HG02571 (cell line): ENCODE data around the gene WNT9A.

Source experiments
- ATAC-seq: cut with Tn5 transposase; IDR thresholded peaks from one replicate; pipeline ENCODE4 v1.9.1; 2021; ENCODE audit warnings: mild to moderate bottlenecking, moderate library complexity; ENCODE audit not compliant: unreplicated experiment

Gene WNT9A

GRCh38 chr1:227924833-227925574, 22.7 kb downstream of the WNT9A start:
- ATAC-seq: no peak

GRCh38 chr1:227924168-227924832, 23.4 kb downstream of the WNT9A start:
- no peak for ATAC-seq

GRCh38 chr1:227923353-227924167, 24.2 kb downstream of the WNT9A start:
- ATAC-seq: no peak

- ATAC-seq: no peak
These were observed 25.0 kb downstream of the WNT9A start for GRCh38 chr1:227922501-227923352.

- no peak for ATAC-seq
These were observed 26.1 kb downstream of the WNT9A start for GRCh38 chr1:227921461-227922185.

GRCh38 chr1:227920896-227921295, 26.8 kb downstream of the WNT9A start:
- ATAC-seq: no peak

- no peak for ATAC-seq
These were observed 27.3 kb downstream of the WNT9A start for GRCh38 chr1:227920426-227920825.

GRCh38 chr1:227919906-227920305, 27.8 kb downstream of the WNT9A start:
- ATAC-seq: no peak

- ATAC-seq: no peak
These were observed 29.0 kb downstream of the WNT9A start for GRCh38 chr1:227918736-227919135.

GRCh38 chr1:227918083-227918700, 29.5 kb downstream of the WNT9A start:
- no peak for ATAC-seq

- no peak for ATAC-seq
These were observed 30.4 kb downstream of the WNT9A start for GRCh38 chr1:227917081-227917950.

GRCh38 chr1:227916655-227917054, 31.1 kb downstream of the WNT9A start:
- ATAC-seq: no peak

GRCh38 chr1:227915564-227916553, 31.9 kb downstream of the WNT9A start:
- no peak for ATAC-seq

- no peak for ATAC-seq
These were observed 32.8 kb downstream of the WNT9A start for GRCh38 chr1:227914801-227915563.

GRCh38 chr1:227913764-227914721, 33.7 kb downstream of the WNT9A start:
- no peak for ATAC-seq

GRCh38 chr1:227913396-227913763, 34.4 kb downstream of the WNT9A start:
- ATAC-seq: no peak
